Hematopoietic multipotent progenitor cell (in vitro differentiated cells): ENCODE data around the gene ARID2. TPM values are rescaled to one million over a fixed set of nuclear protein-coding genes. Genes with fewer than 3 reads are reported as not detected.

Source experiments
- DNase-seq, 3 donors: peaks; one replicate each; pipeline ENCODE4 v3.0.0-alpha.2; 2011 to 2015; ENCODE audit warnings: low read depth in 2 of 3, low spot score in 2 of 3
- total RNA-seq: library from RNA; depleted of rRNA; stranded (reverse); fragments of >200 nt; gene quantifications from one replicate; pipeline ENCODE4 v1.2.3, GENCODE V29; 2012

ARID2 gene
- total RNA-seq, 1 donor, result 44.4 TPM

DNA sequence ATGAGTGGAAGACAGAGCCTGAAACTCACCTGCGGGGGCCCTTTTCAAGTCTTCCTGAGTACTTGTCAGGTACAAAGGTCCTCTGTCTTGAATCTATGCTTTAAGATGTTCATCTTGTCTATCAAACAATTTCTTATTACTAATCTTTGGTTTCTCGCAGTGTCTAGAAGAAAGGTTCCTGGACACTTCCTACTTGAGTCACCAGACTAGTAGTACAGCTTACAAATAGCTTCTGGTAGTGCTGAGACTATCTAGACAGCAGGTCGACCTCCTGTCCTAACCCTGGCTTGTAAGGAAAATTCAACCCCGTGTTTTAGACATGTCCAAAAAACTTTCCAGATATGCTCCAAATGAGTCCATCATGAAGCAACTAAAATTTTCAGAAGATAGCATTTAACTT, 11.2 kb upstream of the ARID2 start:
- DNase-seq, result no peak

DNA sequence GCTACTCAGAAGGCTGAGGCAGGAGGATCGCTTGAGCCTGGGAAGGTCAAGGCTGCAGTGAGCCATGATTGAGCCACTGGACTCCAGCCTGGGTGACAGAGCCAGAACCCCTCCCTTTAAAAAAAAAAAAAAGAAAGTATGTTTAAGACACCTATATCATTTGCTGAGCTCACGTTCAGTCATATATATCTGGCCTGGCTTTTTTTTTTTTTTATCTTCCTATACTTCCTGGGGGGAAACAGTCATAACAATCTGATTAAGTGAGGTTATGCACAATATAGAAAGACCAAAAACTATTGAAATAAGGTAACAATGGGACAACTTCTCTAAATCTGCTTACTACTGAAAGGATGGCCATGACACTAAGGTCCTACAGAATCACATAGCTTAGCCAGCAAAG, 9.4 kb upstream of the ARID2 start:
- no peak for DNase-seq

DNA sequence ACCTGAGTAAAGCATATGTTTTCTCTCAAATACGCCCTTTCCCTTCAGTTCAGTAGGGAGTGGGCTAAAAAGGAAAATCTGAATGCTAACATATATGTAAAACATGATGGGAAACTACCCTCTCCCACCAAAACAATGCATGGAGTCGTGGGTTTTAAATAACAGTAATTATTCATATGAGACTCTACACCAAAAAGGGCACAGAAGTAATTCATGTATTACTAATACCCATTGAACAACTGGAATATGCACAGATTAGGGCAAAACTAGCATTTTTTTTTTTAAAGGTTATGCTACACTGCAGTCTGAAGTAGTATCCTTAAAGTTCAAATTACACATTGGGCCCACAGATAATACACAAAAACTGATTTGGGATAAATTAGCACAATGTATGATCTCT, 8.1 kb upstream of the ARID2 start:
- DNase-seq, result no peak

DNA sequence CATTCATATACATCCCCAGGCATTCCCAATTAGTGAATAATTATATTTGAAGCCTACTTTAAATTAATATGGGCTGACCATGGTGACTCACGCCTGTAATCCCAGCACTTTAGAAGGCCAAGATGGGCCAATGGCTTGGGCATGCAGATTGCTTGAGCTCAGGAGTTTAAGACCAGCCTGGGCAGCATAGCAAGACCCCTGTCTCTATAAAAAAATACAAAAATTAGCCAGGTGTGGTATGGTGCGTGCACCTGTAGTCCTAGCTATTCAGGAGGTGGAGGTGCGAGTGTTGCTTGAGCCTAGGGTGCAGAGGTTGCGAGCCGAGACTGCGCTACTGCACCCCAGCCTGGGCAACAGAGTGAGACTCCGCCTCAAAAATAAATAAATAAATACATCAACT, 7.6 kb upstream of the ARID2 start:
- no peak for DNase-seq

DNA sequence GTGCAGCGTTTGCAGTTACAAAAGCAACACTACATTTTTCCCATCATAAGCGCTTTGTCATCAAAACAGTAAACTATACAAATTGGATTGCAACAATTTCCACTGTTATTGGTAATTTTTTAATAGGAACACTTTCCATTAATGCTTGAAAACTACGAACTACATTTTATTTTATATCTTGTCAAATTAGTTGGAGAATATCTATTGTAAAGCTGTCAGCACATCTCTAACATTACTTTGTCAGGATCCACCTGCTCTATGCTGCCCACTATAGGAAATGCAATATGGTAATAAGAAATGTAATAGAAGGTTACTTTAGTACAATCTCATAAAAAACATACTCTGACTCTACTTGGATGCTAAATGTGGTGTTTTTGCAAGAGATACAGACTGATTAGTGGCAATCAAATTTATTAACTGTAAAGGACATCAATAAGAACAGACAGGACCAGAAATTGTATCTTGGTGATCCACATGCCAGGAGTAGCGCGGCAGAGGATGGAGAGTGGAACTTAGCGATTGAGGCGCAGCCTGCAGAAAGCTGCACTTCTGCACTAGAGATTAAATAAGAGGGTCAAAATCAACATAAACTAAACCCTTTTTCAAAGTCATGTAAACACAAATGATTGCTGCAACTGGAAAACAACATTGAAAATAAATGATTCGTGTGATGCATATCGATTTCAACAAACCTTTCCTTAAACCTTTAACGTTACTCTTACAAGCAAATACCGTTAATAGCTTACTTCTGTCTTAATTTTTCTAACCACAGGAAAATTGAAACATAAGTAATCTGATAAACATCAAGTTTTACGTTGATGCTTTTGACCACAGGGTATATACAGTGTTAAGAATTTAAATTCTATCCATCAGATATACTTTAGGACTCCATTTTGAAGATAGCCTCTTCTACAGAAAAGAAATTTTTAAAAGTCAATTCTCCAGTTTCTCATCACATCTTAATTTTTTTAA, 3.6 kb upstream of the ARID2 start:
- peak in 2 of 3 donors; percentile 54 to 69 for DNase-seq

DNA sequence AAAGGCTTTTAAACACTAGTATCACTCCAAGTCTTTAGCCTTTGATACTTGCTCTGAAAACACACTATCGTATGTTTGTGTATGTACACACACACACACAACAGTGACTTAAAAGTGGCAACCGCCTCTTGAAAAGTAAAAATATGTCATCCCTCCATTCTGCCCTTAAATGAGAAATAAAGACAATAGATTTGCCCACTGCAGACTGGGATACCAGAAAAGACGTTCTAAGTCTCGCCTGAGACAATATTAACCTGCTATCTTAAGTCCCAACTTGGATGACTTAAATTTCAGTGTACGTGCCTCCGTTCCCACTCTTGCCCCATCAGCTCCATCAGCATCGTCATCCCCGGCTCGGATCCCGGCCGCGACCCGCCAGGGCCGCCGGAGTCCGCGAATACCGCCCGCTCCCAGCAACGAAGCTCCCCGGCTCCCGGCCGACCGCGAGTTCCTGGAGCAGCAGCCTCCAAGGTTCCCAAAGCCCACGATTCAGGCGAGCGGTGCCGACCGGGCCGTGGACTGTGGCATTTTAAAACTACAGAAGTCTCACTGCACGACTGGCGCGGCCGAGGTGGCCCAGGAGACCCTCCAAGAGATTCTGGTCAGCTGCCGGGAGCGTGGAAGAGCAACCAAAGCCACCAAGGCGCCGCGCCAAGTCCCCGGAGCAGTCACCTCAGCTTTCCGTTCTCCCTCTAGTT, 2.8 kb upstream of the ARID2 start:
- DNase-seq, result no peak

DNA sequence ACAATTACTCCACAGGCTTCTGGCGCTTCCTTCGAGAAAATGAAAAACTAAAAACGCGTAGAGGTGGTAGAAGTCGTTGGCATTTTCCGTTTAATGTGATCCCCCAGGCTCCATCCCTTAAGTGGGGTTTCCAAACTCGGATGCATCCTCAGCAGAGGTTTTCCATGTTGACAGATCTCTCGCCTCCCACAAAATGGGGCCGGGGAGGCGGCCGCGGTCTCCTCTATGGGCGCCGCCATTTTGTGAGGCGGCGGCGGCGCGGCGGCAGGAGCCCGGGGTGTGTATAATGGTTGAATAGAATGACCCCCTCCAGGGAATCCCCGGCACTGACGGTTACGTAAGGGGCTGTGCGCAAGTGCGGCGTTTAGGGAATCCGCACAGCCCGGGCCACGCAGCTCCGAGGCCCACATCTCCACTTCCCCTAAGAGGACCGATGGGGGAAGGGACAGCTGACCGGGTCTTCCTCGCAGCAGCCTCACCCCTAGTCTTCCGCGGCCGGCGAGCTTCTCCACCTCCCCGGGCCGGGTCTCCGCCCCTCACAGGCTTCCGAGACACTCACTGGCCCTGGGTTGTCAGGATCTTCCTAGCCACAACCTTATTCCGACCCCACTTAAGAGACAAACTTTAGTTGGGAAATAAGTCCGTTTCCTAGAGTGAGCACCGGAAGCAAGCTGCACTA, 2.1 kb upstream of the ARID2 start:
- peak; percentile 86 to 99 (median 98) for DNase-seq

DNA sequence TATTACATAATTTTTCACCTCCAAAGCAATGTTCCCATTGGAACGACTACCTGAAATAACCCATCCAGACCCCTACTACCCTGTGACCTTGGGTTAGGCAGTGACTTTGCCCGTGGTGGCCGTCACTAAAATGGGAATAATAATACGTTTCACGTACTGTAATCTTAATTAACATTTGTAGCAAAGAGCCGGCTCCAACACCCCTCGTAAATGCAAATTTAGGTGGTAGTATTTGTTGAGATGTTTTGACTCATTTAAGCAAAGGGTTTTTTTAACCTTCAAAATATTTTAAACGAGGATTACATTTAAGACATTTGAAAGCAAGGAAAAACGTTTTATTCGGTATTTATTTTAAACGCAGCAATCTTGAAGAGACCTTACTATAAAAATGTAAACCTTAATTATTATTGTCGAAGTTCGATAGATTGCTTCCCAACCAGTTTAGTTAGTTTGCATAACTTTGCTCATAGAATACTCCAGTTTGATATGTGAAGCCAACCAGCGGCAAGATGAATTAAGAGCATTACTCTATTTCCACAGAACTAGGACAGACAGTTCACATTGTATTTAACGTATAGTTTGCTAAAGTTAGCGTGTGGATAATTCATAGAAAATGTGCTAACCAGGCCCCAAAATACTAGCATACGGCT, 1.4 kb upstream of the ARID2 start:
- peak in 1 of 3 donors; percentile 38 for DNase-seq

DNA sequence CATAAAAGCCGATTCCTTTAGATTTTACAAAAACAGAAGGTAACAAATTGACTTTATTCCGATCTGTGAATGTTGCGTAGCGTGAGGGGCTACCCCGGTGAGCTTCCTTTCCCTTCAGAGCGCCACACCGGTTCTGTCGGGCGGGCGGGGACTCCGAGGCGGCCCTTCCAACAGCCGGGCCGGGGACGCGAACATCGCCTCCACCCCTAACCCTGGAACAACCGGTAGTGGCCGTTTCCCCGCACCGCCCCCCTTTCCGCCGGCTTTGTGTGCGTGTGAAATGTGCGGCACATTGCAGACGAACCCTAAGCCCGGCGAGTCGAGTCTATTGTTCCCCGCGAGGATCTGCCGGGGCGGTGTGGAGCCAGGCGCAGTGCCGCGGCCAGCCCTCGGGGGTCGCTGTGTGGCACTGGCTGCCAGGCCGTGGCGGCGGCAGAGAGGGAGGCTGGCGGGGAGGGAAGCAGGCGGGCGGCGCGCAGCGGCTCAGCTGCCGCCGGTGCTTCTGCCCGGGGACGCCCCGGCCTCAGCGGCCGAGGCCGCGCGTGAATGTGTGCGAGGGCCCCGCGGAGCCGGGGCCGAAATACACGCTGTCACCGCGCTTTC, 775 bp upstream of the ARID2 start:
- peak; percentile 90 to 99 (median 98) for DNase-seq

DNA sequence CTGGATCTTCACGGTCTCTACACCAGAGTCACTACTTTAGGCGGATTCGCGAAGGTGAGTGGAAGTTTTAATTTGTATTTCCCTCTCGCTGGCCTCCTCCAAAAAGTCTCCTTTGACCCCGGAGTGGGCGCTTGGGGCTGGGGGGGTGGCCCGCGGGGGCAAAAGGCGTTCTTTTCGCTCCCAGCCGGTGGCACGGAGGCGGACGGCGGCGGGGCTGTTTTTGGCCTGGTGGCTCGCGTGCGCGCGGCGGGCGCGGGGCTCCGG, 510 bp downstream of the ARID2 start:
- no peak for DNase-seq

DNA sequence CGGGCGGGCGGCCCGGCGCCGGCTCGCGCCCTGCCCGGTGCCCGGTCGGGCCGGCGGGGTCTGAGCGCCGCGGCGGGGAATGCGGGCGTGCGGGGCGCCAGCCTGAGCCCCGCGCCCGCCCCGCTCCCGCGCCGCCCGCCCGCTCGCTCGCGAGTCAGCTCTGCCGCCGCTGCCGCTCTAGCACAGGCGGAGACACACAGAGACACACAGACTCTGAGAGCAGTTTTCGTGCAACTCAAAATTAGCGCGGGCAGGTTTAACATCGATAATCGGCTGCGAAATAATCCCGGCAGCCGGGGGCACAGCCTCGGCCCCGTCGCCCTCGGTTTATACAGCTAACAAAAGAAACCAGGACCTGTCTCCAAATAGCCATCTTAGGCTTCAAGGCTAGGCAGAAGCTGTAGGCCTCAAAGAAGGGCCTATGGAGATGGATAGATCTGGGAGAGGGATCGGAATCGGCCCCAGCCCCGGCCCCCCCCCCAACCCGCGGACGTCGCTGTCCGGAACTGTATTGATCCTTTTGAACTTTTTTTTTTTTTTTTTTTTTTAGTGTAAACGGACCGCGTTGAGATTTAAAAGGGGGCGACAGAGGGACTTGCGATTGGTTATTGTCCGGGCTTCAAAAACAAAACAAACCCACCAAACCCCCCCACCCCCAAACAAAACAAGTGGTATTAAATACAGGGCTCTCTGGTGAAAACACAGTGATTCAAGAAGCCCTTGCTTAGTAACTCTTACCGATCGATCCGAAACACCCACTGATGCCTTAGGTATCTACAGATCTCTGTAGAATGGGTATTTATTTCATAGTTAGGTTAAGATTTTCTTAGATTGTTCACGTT, 1.1 kb downstream of the ARID2 start:
- DNase-seq, result peak; percentile 45 to 61 (median 59)

DNA sequence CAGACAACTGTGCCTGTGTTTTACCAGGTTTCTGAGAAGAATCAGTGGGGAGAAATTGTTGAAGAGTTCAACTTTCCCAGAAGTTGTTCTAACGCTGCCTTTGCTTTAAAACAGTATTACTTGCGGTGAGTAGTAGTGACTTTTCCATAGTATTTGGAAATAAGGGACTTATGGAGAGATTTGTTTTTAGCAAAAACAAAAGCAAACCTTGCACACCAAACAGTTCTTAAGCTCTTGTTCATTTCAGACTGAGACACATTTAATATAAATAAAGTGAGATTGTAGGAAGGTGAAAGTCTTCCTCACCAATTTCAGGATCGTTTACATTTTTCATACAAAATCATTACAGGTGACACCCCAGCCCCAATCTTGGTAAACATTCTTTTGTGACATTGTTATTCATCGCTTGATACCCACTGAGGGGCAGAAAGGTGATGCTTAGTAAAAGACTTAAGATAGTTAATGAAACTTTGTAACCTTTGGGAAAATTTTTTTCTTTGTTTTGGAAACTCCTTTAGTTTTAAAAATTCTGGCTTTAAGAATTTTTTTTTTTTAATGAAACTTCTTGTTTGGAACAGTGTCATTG, 1.8 kb downstream of the ARID2 start:
- DNase-seq, result no peak

DNA sequence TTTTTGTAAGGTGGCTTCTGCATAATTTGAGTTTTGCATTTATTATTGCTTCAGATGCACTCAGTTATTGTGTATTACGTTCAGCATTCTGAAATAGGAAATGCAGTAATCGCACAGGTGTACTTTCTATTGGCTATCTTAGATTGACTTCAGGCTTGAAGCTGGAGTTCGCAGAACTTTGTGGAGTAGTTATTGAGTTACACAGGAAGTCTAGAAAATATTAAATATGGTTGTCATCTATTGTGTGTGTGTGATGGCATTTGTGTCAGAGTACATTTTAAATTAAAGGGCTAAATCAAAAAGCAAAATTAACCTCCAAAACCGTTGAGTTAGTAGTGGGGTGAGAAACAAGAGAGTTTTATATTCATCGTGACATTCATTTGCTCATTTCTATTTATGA, 2.7 kb downstream of the ARID2 start:
- DNase-seq, result peak in 1 of 3 donors; percentile 26

DNA sequence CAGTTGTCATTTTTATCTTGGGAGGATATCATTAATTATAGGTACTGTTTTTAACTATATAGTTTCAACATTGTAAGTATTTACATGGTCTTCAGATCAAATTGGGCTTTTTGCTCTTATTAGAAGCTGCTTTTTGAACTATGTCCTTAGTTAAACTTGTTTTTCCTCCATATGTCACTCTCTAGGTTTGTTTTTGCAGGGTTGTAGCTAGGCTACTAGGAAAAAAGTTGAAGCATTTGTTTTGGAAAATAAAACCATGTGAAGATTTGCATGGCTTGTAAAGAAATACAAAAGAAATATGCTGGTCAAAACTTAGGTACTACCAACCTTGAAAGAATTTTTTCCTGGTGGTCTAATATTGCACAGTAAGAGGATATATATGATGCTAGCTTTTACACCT, 3.4 kb downstream of the ARID2 start:
- DNase-seq, result peak in 1 of 3 donors; percentile 21

DNA sequence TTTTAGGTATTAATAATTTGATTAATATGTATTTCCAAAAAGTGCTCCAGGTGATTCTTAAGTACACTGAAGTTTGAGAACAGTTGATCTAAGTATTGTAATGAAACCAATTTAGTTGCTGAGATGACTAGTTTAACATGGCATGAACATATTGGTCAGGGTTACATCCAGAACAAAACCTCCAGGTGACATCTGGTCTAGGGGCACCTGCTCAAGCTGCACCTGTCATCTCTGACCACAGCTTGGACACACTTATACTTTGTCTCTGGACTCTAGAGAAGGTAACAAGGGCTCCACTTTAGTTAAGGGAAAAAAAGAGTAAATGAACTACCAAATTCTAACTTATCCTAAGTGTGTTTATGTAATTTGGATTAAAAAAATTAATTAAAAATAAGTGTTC, 8.1 kb downstream of the ARID2 start:
- DNase-seq, result no peak

DNA sequence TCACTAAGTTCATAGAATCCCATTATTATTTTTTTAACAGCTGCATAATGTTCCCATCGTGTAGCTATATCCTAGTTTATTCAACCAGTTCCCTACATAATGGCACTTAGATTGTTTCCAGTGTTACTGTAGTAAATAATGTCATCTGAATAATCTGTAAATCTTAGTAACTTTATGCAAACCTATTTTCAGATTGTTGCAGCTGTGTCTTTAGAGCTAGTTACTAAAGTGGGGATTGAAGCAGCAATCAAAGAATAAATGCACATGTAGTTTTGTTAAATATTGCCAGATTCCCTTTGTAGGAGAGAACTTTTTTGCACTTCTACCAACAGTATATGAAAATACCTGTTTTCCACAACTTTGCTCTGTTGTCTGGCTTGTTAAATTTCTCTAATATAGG, 13.1 kb downstream of the ARID2 start:
- peak in 1 of 3 donors; percentile 17 for DNase-seq

DNA sequence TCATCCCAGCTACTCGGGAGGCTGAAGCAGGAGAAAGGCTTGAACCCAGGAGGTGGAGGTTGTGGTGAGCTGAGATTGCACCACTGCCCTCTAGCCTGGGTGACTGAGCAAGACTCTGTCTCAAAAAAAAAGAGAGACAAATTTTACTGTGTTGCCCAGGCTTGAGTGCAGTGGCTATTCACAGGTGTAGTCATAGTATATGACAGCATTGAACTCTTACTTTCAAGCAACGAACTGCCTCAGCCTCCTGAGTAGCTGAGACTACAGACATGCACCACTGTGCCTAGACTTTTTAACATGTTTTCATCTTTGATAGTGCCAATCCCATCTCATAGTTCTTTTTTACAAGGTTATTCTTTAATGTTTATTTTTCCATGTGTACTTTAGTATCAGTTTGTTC, 13.7 kb downstream of the ARID2 start:
- DNase-seq, result no peak

DNA sequence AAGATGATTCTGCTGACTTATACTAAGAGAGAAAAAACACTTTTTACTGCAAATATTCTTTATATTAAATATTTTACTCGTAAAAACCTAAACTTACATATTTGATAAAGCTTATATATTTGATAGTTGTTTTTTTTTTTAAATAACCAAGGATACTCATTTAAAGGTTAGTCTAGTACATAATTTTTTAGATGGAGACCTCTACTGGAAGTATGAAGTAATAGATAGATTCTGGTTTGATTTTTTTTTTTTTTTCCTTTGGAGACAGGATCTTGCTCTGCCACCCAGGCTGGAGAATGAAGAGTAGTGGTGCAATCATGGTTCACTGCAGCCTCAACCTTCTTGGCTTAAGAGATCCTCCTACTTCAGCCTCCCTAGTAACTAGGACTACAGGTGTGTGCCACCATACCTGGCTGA, 16.4 kb downstream of the ARID2 start:
- peak in 1 of 3 donors; percentile 53 for DNase-seq

DNA sequence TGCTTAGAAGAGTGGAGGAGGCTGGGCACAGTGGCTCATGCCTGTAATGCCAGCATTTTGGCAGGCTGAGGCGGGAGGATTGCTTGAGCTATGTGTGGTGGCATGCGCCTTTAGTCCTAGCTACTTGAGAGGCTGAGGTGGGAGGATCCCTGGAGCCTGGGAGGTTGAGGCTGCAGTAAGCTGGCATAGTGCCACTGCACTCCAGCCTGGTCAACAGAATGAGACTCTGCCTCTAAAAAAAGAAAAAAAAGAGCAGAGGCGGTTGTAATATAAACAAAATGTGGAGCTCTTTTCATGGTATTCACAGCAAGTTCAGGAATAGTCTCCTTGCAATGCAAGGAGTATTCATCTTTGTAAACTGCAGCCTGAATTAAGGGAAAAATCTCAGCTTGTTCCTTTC, 27.2 kb downstream of the ARID2 start:
- no peak for DNase-seq
